GM11168 (cell line): ENCODE results near the gene NECTIN4.
"Not testable (repeated sequence)": the region's sequence is repeated elsewhere in the genome, so short reads cannot be mapped to it uniquely, and the experiment has no call there.

Source experiments
- in situ Hi-C: fragments of 300-500 bp; cut with MboI; formaldehyde crosslinking; loops from one replicate; pipeline ENCODE4 v1.12.0; 2022; ENCODE audit warnings: low sequenced_read_pairs; ENCODE audit not compliant: unreplicated experiment

The NECTIN4 gene

DNA sequence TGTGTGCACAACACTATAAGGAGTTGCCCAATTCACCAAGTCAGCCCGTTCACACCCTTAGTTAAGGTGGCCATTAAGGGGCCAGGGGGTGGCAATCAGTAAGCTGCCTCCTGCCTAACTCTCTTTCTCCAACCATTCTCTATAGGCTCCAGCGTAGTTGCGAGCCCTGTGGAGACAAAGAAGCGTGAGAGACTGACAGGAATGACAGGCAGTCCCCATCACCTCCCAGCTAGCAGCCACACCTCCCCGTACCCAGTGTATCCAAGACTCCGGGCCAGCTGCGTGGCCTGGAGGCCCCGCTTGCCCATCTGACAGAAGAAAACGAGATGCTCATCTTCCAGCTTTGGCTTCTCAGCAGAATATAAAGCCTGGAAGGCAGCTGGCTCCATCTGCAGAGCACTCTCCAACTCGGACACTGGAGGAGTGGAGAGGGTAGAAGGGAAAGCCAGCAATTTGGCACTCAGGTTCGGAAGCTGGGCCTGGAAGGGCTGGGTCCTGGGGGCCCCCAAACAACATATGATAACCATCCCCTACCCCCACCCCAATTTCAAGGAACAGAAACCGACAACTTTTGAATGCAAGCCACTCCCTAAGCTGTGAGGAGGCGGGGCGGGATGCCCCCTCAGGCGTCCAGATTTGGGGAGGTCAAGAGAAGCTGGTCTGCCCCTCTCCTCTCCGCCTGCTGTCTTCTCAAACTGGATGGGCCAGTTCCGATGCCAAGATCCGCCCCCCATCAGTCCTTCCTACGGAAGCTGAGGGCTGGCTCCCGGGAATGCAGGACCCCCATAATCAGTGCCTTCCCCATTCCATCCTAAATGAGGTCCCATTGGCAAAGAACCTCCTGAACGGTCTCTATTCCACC lies 51.5 kb downstream of the NECTIN4 start:
- in situ Hi-C loops: no loop called here

DNA sequence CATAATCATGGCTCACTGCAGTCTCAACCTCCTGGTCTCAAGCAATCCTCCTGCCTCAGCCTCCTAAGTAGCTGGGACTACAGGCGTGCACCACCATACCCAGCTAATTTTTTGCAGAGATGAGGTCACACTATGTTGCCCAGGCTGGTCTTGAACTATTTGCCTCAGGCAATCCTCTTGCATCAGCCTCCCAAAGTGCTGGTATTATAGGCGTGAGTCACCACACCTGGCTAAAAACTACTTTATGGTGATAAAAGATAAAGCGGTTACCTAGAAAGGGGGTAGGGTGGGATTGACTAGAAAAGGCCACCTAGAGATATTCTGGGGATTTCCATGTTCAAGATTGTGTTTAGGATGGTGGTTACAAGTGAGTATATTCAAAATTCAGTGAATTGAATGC lies 55.6 kb downstream of the NECTIN4 start:
- in situ Hi-C loops: no loop called here

DNA sequence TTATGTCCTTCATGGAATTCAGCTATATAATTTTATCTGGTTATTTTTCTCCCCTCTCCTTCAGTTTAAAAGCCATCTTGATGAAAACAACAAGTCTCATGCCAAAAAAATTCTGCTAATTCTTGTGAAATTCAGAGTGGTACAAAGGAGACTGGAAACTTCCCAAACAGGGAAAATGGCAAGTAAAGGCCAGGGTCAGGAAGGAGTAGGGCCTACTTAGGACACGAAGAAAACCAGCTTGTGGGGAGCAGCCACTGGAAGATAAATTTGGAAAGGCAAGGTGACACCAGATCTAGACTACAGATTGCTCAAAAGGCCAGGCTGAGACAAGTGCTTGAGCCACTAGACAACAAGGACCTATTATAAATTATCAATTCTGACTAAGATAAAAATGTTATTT lies 56.9 kb downstream of the NECTIN4 start:
- in situ Hi-C loops: no loop called here

DNA sequence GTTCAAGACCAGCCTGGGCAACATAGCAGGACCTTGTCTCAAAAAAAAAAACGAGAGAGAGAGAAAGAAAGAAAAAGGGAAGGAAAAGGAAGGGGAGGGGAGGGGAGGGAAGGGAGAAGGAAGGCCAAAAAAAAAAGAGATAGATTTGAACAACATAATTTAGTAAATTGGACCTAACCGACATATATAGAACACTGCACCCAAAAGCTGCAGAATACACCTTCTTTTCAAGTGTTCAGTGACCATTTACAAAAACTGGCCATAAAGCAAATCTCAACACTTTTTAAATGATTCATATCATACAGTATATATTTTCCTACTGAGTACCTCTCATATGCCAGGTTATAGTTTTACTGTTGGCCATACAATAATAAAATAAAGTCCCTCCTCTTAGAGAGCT lies 57.5 kb downstream of the NECTIN4 start:
- in situ Hi-C loops: no loop called here

DNA sequence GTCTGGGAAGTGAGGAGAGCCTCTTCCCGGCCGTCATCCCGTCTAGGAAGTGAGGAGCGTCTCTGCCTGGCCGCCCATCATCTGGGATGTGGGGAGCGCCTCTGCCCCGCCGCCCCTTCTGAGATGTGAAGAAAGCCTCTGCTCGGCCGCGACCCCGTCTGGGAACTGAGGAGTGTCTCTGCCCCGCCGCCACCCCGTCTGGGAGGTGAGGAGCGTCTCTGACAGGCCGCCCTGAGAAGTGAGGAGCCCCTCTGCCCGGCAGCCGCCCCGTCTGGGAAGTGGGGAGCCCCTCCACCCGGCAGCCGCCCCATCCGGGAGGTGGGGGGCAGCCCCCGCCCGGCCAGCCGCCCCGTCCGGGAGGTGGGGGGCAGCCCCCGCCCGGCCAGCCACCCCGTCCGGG lies 59.9 kb downstream of the NECTIN4 start:
- in situ Hi-C loops: not testable (repeated sequence)

DNA sequence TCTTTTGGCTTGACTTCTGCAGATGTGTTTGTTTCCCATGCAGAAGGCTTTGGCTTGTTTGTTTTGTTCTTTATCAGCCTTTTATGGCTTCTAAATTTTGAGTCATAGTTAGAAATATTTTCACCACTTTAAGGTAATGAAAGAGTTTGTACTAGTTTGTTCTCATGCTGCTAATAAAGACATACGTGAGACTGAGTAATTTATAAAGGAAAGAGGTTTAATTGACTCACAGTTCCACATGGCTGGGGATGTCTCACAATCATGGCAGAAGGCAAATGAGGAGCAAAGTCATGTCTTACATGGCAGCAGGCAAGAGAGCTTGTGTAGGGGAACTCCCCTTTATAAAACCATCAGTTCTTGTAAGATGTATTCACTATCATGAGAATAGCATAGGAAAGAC lies 62.4 kb downstream of the NECTIN4 start:
- in situ Hi-C loops: not testable (repeated sequence)

DNA sequence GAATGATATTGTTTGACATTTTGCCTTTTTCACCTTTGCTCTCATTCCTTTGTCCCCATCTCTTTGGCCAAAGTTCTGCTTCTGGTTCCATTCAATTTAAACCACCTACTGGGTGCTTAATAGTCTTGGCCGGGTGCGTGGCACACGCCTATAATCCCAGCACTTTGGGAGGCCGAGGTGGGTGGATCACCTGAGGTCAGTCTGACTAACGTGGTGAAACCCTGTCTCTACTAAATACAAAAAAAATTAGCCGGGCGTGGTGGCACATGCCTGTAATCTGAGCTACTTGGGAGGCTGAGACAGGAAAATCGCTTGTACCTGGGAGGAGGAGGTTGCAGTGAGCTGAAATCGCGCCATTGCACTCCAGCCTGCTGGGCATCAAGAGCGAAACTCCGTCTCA lies 66.9 kb downstream of the NECTIN4 start:
- in situ Hi-C loops: not testable (repeated sequence)

DNA sequence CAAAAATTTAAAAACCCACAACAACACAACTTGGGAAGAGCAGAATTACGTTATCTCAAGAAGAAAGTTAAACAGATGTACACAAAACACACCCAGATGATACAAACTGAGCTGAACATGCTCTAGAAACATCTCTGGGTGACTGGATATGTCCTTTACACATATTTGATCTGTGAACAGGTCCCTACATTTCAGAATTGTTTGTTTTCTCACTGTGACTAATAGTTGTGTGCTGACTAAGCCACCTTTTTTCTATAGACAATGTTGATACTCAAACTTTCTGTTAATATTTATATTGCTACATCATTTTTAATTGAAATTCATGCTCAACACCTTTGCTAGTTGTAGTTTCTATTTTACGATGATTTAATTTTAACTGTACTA lies 67.4 kb downstream of the NECTIN4 start:
- in situ Hi-C loops: no loop called here

DNA sequence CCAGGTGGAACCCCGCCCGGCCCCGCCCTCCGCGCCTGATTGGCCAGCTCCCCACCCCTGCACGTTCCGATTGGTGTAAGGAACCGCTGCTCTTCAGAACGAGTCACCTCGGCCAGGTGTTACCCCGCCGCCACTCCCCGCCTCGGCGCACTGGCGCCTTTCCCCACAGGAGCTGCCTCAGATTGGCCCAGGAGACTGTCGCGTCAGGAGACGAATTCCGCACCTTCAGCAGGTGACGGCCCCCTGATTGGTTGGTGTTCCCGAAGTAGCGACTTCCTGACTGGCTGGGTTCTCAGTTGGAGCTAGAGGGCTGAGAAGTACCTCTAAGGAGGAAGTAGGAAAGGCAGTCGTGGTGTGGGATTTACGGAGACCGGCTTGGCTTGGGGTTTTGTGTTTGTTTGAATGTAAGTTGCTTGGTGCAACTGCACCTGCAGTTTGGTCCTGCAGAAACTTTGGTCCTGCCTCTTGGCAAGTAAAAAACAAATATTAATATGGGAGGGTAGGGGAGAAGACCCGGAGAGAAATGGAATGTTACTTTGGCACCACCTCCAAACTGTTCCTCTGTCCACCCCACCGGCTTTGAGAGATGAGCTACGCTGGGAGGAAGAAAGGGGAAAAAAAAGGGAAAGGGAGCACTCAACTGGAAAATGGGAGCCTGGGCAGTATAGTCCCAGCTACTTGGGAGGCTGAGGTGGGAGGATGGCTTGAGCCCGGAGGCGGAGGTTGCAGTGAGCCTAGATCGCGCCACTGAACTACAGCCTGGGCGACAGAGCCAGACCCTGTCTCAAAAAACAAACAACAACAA lies 68.0 kb downstream of the NECTIN4 start:
- in situ Hi-C loops: no loop called here
